ENCODE measurements around the gene TMEM52.
A peak's percentile ranks its signal among the peaks of the same experiment; 100 is the strongest.

TMEM52 gene

DNA sequence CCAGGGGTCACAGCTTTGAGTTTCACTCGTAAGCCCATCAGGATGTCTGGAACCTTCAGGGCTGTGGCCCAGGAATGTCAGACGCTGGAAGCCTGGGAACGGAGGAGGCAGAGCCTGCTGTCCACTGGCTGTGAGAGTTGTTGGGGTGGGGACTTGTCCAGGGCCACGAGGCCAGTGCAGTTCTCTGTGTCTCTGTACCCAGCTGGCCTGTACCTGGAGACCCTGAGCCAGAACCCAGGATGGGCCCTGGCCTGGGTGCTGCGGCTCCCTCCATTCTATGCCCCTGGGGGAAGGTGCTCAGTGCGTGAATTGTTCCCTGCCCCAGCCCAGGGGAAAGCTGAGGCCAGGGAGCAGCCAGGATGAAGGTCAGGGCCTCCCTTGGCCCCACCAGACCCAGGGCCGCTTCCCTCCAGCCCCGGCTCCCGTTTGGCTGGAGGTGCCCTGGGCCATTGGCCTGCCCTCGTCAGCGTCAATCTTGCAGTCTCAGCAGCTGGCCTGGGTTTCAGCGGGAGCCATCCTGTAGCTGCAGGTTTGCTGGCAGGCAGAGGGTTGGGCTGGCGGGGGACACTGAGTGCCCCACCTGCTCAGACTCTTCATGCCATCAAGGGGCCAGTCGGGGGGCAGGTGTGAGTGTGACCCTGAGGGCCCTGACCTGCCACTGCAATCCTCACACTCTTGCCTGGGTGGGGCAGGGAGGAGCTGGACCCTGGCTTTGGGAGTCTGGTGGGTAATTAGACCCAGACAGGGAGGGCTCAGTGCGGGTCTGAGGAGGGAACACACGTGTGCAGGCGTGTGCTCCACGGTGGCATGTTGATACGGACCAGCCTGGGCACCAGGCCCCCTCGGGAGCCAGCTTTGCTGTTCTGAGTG lies 4.7 kb downstream of the TMEM52 start:
- DNase-seq = no peak

GRCh38 chr1:1911350-1912041 lies 7.6 kb downstream of the TMEM52 start:
- no peak for DNase-seq

DNA sequence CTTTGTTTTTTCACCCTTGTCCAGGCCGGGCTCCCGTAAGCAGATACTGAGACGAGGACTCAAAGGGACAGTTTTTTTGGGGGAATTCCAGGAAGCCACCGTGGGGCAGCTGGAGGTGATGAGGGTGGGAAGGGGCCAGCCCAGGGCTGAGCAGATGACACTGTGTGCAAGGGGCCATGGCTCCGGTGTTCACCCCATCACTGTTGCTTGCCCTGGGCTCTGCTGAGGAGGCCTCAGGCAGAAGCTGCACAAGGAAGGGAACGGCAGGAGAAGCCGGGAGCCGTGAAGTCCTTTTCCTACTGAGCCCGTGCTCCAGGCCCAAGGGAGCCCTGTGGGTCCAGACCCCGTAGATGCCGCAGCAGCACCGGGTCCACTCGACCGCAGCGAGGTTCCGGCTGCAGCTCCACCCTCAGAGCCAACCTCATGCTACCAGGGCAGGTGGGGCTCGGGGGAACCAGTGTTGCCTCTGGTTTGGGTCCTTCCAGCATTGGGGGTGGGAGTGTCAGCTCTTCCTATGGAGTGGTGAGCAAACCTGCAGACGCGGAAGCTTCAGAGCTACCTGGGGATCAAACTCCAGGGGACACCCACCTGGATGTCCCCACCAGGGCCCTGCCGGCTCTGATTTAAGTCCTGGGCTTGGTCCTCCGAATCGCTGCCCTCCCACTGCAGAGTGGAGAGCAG lies 8.3 kb downstream of the TMEM52 start:
- DNase-seq = no peak

DNA sequence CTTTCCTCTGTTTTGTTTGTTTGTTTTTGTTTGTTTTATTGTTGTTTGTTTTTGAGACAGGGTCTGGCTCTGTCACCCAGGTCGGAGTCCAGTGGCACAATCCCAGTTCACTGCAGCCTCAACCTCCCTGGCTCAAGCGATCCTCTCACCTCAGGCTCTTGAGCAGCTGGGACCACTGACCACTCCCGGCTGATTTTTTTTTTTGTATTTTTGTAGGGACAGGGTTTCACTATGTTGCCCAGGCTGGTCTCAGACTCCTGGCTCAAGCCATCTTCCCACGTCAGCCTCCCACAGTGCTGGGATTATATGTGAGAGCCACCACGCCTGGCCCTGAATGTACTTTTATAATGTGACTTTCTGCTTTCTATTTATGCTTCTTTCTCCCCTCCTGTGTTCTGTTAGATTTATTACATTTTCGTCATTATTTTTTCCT lies 9.0 kb downstream of the TMEM52 start:
- DNase-seq = no peak

DNA sequence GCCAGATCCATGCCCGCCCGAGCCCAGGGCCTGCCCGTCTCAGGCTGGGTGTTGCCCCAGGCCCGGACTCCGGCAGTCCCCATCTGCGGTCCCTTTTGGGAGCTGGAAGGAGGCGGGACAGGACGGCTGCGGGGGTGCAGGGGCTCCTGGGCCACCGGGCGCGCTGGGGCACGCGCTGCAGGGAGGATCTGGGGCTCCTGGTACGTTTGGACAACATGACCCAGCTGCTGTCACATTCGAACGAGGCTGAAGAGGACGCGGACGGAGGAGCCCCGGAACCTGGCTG lies 10.6 kb downstream of the TMEM52 start:
- DNase-seq = no peak

- DNase-seq = peak; percentile 43
These were observed 11.9 kb downstream of the TMEM52 start for GRCh38 chr1:1907098-1907736.

GRCh38 chr1:1906185-1907097 lies 12.6 kb downstream of the TMEM52 start:
- no peak for DNase-seq

DNA sequence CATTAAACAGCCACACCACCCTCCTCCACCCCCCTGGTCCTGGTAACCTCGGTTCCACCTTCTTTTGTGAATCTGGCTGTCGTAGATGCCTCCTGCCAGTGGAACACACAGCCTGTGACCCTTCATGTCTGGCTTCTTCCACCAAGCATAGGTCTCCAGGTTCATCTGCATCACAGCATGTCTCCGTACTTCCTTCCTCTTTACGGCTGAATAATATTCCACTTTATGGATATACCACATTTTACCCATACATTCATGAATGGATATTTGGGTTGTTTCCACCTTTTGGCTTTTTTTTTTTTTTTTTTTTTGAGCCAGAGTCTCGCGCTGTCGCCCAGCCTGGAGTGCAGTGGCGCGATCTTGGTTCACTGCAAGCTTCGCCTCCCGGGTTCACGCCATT lies 15.9 kb downstream of the TMEM52 start:
- no peak for DNase-seq

- no peak for DNase-seq
These were observed 17.3 kb downstream of the TMEM52 start for GRCh38 chr1:1901641-1902294.

DNA sequence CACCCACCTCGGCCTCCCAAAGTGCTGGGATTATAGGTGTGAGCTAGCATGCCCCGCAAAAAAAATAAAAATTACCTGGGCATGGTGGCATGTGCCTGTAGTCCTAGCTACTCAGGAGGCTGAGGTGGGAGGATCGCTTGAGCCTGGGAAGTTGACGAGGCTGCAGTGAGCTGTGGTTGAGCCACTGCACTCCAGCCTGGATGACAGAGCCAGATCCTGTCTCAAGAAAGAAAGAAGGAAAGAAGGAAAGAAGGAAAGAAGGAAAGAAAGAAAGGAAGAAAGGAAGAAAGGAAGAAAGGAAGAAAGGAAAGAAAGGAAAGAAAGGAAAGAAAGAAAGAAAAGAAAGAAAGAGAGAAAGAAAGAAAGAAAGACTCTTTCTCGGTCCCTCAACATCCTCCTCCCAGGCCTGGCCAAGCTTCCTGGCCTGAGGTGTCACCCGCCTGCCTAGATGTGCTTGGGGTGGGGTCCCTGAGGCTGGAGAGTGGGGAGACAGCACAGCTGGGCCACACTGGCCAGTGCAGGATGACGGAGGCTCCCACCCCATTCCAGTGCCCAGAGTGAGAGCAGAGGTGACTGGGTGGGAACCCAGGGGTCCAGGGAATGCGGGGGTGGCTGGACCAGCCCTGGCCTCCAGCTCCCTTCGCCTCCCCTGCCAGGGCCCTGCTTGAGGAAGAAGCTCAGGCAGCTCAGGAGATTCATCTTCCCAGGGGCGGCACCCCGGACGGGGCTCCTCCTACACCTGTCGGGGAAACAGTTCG lies 18.0 kb downstream of the TMEM52 start:
- DNase-seq = no peak

DNA sequence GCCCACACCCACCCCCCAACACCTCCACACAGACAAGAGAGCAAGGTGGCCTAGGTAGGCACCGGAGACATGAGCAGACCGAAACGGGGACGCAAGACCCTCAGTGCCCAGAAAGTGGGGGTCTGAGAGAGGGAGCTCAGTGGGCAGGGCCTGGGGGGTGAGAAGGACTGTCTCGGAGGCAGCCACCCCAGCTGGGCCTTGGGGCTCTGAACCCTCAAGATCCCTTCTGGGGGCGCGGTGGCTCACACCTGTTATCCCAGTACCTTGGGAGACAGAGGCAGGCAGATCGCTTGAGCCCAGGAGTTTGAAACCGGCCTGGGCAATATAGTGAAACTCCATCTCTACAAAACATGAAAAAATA lies 19.1 kb downstream of the TMEM52 start:
- no peak for DNase-seq

DNA sequence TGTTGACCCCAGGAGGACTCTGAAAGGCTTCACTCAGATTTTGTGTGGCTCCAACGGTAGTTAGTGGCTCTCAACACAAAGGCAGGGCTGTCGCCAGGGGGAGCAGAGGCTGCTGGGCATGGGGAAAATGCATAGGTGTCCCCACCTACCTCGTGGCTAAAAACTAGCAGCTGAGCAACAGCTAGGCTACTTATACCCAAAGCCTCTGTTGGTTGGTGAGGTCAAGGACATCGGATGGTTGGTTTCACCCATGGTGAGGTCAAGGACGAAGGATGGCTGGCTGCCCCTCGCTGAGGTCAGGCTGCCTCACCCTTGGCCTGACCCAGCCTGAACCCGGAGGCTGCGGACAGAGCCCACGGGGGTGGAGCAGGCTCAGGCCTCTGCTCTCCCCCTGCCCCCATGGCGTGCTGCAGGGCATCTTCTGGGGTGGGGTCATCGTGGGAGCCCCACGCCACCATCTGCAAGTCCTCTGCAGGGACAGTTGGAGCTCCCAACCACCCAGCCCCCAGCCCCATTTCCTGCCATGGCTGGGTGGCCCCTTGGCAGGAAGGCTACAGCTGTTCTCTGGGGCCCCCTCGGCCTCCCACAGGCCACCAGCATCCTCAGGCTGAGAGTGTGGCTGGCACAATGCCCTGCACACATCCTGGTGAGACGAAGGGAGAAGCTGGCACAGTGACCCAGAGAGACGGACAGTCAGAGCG lies 19.7 kb downstream of the TMEM52 start:
- DNase-seq = no peak

DNA sequence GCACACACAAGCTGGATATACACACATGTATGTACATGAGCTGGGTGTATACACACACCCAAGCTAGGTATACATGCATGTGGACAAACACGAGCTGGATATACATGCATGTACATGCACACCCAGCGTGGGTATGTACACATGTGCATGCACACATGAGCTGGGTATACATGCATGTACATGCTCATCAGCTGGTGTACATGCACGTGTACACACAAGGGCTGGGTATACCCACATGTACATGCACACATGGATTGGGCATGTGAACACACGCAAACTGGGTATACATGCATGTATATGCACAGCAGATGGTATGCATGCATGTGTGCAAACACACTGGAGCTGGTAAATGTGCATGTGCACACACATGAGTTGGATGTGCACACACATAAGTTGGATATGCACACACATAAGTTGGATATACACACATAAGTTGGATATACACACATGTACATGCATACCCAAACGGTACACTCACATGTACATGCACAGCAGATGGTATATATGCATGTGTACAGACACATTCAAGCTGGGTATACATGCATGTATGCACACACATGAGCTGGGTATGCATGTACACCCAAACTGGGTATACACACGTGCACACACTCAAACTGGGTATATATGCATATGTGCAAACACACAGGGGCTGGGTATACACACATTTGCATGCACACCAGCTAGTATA lies 20.7 kb downstream of the TMEM52 start:
- DNase-seq = no peak

- no peak for DNase-seq
These were observed 23.4 kb downstream of the TMEM52 start for GRCh38 chr1:1895456-1896336.

DNA sequence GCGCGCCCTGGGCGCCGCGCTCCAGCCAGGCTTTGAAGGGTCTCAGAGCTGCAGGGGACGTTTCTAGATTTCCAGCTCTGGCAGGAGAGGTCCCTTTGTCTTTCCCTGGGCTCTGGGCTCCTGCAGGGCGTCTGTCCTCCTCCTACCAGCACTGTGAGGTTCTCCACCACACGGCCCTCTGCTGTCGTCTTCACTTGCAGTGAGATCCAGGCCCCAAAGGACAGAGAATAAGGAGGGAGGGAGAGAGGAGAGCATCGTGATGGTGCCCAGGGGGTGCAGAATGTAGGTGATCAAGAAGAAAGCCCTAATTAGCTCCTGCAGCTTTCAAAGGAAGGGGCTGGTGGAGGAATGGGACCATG lies 24.0 kb downstream of the TMEM52 start:
- no peak for DNase-seq

GRCh38 chr1:1894354-1895059 lies 24.6 kb downstream of the TMEM52 start:
- DNase-seq = no peak

- DNase-seq = no peak
These were observed 25.1 kb downstream of the TMEM52 start for GRCh38 chr1:1893997-1894353.

DNA sequence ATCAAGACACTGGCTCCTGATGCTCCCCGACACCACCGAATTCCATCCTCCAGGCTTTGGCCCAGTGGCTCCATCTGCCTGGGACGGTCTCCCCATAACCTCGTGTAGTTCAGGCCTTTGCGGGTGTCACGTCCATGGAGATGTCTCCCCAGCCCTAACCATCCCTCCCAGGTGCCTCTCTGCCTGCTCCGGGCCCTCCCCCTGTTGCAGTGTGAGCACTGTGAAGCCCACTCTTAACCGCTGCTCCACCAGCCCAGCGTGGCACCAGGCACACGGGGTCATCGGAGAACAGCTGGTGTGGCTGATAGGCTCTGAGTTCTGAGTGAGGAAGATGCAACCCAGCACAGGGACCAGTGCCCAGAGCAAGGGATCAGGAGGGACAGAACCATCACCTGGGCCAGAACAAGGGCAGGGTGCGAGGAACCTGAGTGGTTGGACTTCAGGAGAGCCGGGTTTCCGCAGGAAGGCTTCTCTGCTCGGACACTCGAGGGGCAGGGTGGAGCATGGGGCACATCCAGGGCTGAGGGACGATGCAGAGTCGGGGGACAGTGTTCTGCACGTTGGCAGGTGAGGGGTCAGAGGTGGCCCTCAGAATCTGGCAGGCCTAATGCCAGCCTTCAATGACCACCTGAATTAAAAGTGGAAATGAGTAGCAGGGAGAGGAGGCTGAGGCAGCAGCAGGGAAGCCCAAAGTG lies 25.6 kb downstream of the TMEM52 start:
- no peak for DNase-seq
